Measurements from ENCODE around the gene CALCOCO1. TPM values are rescaled to one million over a fixed set of nuclear protein-coding genes. Genes with fewer than 3 reads are reported as not detected.
A peak's percentile ranks its signal among the peaks of the same experiment; 100 is the strongest.

CALCOCO1 gene
- total and polyA plus RNA-seq, 2 of the 13 experiments (the other 11 are each of a cell fraction or from before 2014, with no cell fraction given): 7.7 to 47.7 TPM

GRCh38 chr12:53746592-53747092 lies 19.4 kb upstream of the CALCOCO1 start (continued):
- TF ChIP-seq MED13 (CRISPR knock-in tag; IDR thresholded peaks at IDR 0.05) (no peak), SRSF4 (IDR thresholded peaks at IDR 0.05; ENCODE audit: low read depth, low read length, poor library complexity, severe bottlenecking) (no peak), MNT (IDR thresholded peaks at IDR 0.05) (no peak), ZNF207 (IDR thresholded peaks at IDR 0.05; ENCODE audit: borderline replicate concordance) (no peak), FOXJ3 (CRISPR knock-in tag; IDR thresholded peaks at IDR 0.05; ENCODE audit: borderline replicate concordance) (no peak), PITX1 (CRISPR knock-in tag; IDR thresholded peaks at IDR 0.05) (peak; percentile 71; the same call in 1 of the 2 replicates), TCF12 (IDR thresholded peaks at IDR 0.05) (no peak), TCF12 (CRISPR knock-in tag; IDR thresholded peaks at IDR 0.05) (no peak), PCBP1 (IDR thresholded peaks at IDR 0.05; ENCODE audit: borderline replicate concordance, low read depth, low read length) (no peak), KAT8 (CRISPR knock-in tag; IDR thresholded peaks at IDR 0.05) (0 out of 2 replicates have a peak, but pooled peaks have one; percentile 48), SCMH1 (CRISPR knock-in tag; IDR thresholded peaks at IDR 0.05; ENCODE audit: borderline replicate concordance) (no peak), SOX5 (CRISPR knock-in tag; IDR thresholded peaks at IDR 0.05; ENCODE audit: borderline replicate concordance) (peak; percentile 26; the same call in 1 of the 2 replicates), ZNF30 (CRISPR knock-in tag; IDR thresholded peaks at IDR 0.05) (no peak), ZMYM4 (CRISPR knock-in tag; IDR thresholded peaks at IDR 0.05) (peak; percentile 39; the same call in 1 of the 2 replicates), ADNP (CRISPR knock-in tag; IDR thresholded peaks at IDR 0.05) (no peak), CREB1 (IDR thresholded peaks at IDR 0.05) (no peak), CREB1 (CRISPR knock-in tag; IDR thresholded peaks at IDR 0.05) (no peak), ZSCAN31 (CRISPR knock-in tag; IDR thresholded peaks at IDR 0.05; ENCODE audit: low read depth) (no peak), CEBPB (IDR thresholded peaks at IDR 0.05; ENCODE audit: borderline replicate concordance, low read depth, low read length) (no peak), HMG20B (CRISPR knock-in tag; conservative IDR thresholded peaks at IDR 0.05) (no peak), NR2F1 (CRISPR knock-in tag; IDR thresholded peaks at IDR 0.05) (no peak), SRF (IDR thresholded peaks at IDR 0.05; ENCODE audit: low read depth, low read length) (no peak), REXO4 (CRISPR knock-in tag; IDR thresholded peaks at IDR 0.05; ENCODE audit: borderline replicate concordance) (no peak), HOXA3 (CRISPR knock-in tag; IDR thresholded peaks at IDR 0.05) (peak; percentile 55; the same call in 1 of the 2 replicates)
- TF ChIP-seq, protein P1, sequence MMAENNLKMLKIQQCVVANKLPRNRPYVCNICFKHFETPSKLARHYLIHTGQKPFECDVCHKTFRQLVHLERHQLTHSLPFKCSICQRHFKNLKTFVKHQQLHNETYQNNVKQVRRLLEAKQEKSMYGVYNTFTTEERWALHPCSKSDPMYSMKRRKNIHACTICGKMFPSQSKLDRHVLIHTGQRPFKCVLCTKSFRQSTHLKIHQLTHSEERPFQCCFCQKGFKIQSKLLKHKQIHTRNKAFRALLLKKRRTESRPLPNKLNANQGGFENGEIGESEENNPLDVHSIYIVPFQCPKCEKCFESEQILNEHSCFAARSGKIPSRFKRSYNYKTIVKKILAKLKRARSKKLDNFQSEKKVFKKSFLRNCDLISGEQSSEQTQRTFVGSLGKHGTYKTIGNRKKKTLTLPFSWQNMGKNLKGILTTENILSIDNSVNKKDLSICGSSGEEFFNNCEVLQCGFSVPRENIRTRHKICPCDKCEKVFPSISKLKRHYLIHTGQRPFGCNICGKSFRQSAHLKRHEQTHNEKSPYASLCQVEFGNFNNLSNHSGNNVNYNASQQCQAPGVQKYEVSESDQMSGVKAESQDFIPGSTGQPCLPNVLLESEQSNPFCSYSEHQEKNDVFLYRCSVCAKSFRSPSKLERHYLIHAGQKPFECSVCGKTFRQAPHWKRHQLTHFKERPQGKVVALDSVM (CRISPR knock-in tag; IDR thresholded peaks at IDR 0.05): no peak
- TF ChIP-seq, protein P2, sequence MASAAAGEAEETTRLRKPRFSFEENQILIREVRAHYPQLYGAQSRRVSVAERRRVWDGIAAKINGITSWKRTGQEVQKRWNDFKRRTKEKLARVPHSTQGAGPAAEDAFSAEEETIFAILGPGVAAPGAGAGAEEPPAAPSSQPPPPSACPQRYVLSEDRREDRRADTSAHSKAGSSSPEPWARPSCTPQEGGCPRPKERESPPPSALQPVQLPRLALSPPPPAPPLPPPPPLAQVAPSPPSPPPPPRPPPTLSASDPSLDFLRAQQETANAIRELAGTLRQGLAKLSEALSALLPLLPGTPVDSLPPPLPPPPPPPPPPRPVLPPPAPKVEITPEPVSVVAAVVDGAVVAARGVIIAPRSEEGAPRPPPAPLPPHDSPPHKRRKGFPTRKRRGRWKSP (CRISPR knock-in tag; IDR thresholded peaks at IDR 0.05): no peak
- TF ChIP-seq, protein P3, sequence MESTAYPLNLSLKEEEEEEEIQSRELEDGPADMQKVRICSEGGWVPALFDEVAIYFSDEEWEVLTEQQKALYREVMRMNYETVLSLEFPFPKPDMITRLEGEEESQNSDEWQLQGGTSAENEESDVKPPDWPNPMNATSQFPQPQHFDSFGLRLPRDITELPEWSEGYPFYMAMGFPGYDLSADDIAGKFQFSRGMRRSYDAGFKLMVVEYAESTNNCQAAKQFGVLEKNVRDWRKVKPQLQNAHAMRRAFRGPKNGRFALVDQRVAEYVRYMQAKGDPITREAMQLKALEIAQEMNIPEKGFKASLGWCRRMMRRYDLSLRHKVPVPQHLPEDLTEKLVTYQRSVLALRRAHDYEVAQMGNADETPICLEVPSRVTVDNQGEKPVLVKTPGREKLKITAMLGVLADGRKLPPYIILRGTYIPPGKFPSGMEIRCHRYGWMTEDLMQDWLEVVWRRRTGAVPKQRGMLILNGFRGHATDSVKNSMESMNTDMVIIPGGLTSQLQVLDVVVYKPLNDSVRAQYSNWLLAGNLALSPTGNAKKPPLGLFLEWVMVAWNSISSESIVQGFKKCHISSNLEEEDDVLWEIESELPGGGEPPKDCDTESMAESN (CRISPR knock-in tag; conservative IDR thresholded peaks at IDR 0.05): no peak

Data from HepG2 (cell line).